HG02840 (cell line): ENCODE results near the gene CCNF.

Experiments
- ATAC-seq: cut with Tn5 transposase; IDR thresholded peaks from one replicate; pipeline ENCODE4 v1.9.1; 2021; ENCODE audit warnings: mild to moderate bottlenecking, moderate library complexity, moderate number of reproducible peaks; ENCODE audit not compliant: unreplicated experiment, low FRiP score

CCNF gene

DNA sequence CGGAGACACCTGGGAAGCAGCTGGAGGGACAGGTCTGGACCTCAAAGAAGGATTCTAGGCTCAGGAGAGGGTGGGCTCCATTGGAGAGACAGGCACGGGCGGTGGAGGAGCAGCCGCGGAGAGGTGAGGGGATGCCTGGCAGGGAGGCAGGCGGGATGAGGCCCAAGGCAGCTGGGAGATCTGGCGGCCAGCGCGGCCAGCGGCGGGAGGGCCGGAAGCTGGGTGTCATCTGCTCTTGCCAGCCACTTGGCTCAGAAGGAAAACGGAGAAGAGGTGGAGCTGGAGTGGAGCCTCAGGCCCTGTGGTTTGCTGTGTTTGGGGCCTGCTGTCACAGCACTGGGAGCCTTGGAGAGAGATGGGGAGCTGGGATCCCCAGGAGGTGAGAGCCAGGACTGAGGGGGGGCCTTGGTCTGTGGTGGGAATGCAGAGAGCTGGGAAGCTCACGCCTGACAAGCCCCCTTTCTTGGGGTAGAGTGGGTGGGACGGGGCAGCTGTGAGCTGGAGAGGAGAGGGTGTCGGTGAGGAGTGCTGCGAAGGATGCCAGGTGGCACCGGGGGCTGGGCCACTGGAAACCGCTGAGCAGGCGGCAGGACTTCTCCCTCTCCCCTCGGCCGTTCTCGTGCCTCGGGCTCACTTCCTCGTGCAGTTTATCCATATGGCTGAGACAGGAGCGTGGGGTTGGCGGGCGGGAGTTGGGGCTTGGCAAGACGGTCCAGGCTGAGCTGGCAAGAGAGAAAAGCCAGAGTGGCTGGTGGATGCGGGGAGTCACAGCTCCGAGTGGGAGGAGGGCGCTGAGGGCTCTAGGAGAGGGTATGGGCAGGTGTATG, 53.7 kb downstream of the CCNF start:
- ATAC-seq = no peak

- ATAC-seq = no peak
Measured at GRCh38 chr16:2483939-2484897, 55.0 kb downstream of the CCNF start.

DNA sequence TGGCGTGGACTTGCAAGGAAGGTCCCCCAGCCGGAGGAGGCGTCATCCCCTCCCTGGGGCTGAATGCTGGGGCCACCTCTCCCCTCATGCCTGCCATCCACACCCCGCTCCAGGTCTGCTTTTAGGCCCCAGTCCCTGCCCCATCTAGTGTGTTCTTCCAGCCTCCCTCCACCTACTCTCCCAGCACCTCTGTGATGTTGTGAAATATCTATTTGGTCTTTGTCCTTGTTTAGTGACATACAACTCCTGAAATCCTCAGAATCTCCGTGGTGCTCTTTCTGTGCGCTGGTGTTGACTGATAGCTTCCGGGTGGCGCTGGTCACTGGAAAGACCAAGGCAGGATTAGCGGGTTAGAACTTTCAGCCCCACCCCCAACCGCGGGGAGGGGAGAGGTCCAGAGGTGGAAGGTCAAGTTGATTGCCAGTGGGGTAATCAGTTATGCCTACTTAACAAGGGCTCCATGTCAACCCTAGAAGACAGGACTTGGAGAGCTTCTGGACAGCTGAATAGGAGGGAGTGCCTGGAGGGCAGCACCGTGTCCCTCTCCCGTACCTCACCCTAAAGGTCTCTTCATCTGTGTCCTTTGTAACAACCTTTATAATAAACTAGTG, 55.8 kb downstream of the CCNF start:
- no peak for ATAC-seq

GRCh38 chr16:2485811-2486507, 56.7 kb downstream of the CCNF start:
- no peak for ATAC-seq

- no peak for ATAC-seq
Measured at GRCh38 chr16:2486645-2487516, 57.6 kb downstream of the CCNF start.

GRCh38 chr16:2487517-2487842, 58.2 kb downstream of the CCNF start:
- no peak for ATAC-seq

GRCh38 chr16:2487903-2488531, 58.8 kb downstream of the CCNF start:
- ATAC-seq = no peak

- ATAC-seq = no peak
Measured at GRCh38 chr16:2489581-2489980, 60.3 kb downstream of the CCNF start.

- ATAC-seq = no peak
Measured at GRCh38 chr16:2490190-2491105, 61.2 kb downstream of the CCNF start.

GRCh38 chr16:2492292-2492691, 63.0 kb downstream of the CCNF start:
- ATAC-seq = no peak

DNA sequence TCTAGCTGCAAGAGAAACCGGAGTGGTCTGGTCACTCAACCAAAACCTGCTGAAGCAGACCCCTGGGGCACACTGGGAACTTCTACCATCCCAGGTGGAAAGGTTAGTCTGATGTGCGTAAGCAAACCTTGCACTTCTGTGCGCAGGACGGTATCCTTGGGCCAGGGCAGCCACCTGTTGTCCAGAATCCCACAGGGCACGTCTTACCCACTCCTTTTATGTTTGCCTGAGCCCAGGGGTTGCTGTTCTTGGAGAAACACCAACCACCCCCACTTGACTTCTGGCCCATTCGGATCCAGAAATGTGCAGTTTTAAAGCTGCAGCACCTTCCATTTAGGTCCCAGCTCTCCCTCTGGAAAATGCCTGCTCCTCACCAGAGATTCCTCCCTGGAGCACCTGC, 64.4 kb downstream of the CCNF start:
- no peak for ATAC-seq

DNA sequence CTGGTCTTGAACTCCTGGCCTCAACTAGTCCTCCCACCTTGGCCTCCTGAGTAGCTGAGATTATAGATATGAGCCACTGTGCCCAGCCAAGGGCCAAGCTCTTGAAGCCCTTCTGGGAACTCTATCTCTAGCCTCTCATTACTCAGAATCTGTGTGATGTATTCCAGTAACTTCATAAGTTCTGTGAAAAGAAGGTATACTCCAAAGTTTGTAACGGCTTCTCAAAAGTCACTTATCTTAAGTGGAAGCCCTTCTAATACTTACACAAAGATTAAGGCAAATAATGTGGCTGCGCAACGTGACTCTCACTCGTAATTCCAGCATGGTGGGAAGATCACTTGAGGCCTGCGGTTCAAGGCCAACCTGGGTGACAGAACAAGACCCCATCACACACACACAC, 65.4 kb downstream of the CCNF start:
- no peak for ATAC-seq

GRCh38 chr16:2495041-2495440, 65.8 kb downstream of the CCNF start:
- no peak for ATAC-seq

DNA sequence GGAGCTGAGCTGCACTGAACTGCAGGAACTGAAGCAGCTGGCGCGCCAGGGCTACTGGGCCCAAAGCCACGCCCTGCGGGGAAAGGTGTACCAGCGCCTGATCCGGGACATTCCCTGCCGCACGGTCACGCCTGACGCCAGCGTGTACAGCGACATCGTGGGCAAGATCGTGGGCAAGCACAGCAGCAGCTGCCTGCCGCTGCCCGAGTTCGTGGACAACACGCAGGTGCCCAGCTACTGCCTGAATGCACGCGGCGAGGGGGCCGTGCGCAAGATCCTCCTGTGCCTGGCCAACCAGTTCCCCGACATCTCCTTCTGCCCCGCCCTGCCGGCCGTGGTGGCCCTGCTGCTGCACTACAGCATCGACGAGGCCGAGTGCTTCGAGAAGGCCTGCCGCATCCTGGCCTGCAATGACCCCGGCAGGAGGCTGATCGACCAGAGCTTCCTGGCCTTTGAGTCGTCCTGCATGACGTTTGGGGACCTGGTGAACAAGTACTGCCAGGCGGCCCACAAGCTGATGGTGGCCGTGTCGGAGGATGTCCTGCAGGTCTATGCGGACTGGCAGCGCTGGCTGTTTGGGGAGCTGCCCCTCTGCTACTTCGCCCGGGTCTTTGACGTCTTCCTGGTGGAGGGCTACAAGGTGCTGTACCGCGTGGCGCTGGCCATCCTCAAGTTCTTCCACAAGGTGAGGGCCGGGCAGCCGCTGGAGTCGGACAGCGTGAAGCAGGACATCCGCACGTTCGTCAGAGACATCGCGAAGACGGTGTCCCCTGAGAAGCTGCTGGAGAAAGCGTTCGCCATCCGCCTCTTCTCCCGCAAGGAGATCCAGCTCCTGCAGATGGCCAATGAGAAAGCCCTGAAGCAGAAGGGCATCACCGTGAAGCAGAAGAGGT, 67.2 kb downstream of the CCNF start:
- no peak for ATAC-seq

GRCh38 chr16:2497116-2497630, 67.9 kb downstream of the CCNF start:
- no peak for ATAC-seq

DNA sequence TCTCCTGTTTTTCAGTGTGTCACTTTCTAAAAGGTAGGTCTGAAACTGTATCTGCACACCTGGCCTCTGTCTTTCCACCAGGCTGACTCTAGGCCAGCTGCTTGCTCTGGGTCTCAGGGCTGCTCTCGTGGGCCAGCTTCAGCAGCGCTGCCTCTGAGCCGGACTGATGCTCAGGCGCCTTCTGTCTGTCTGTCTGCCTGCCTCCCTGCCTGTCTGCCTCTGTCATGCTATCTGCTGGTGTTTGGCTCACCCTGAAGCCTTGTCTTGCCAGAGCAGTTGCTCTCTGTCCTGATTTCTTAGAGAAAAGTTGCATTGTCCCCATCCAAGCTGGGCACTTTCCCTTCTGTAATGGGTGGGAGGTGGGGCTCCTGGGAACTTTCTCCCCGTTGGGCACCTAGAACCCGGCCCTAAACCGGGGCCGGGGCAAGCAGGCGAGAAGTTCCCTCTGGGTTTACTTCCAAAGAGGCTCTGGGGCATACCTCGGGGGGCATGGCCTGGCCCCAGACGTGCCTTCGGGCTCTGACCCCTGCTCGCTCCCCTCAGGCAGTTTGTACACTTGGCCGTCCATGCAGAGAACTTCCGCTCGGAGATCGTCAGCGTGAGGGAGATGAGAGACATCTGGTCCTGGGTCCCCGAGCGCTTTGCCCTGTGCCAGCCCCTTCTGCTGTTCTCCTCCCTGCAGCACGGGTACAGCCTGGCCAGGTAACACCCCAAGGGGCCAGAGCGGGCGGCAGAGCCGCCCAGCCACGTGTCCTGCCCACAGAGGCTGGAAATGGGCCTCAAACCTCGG, 68.6 kb downstream of the CCNF start:
- no peak for ATAC-seq
